SK-N-SH treated with all-trans-retinoic acid at 6 μM for 48 hours (cell line): ENCODE measurements around the gene PEX7.

ENCODE experiments used
- ATAC-seq: fragments of 200-7000 bp; cut with Tn5 transposase; 3 replicates; pipeline ENCODE4 v1.9.1; 2020; ENCODE audit warnings: mild to moderate bottlenecking, moderate library complexity
- ARNTL ChIP-seq: fragments of 450-650 bp; formaldehyde crosslinking; IDR thresholded peaks from 2 replicates; pipeline ENCODE4 v1.5.0; 2020; ENCODE audit warnings: low read depth, mild to moderate bottlenecking, moderate library complexity, borderline replicate concordance
- BACH2 ChIP-seq: fragments of 250-450 bp; sonication (Bioruptor Pico); IDR thresholded peaks from 2 replicates; pipeline ENCODE4 v1.9.0; 2021; ENCODE audit warnings: mild to moderate bottlenecking, borderline replicate concordance
- CSDC2 ChIP-seq: fragments of 250-450 bp; sonication (Bioruptor Pico); IDR thresholded peaks from 2 replicates; pipeline ENCODE4 v1.5.0; 2020; ENCODE audit warnings: mild to moderate bottlenecking, moderate library complexity
- ESRRG ChIP-seq: fragments of 250-450 bp; sonication (Bioruptor Pico); IDR thresholded peaks from 2 replicates; pipeline ENCODE4 v1.6.1; 2021; ENCODE audit warnings: mild to moderate bottlenecking
- OSR1 ChIP-seq: fragments of 250-450 bp; sonication (Bioruptor Pico); IDR thresholded peaks from 2 replicates; pipeline ENCODE4 v1.8.0; 2022; ENCODE audit warnings: moderate library complexity, mild to moderate bottlenecking, inconsistent platforms
- POU6F1 ChIP-seq: fragments of 250-450 bp; sonication (Bioruptor Pico); IDR thresholded peaks from 2 replicates; pipeline ENCODE4 v1.8.0; 2021; ENCODE audit warnings: low read depth, mild to moderate bottlenecking, moderate library complexity, borderline replicate concordance
- PPARA ChIP-seq: fragments of 250-450 bp; sonication (Bioruptor Pico); IDR thresholded peaks from 2 replicates; pipeline ENCODE4 v1.5.0; 2020; ENCODE audit warnings: mild to moderate bottlenecking, borderline replicate concordance
- RARB ChIP-seq: fragments of 250-450 bp; sonication (Bioruptor Pico); IDR thresholded peaks from 2 replicates; pipeline ENCODE4 v1.8.0; 2021; ENCODE audit warnings: mild to moderate bottlenecking, moderate library complexity
- SNAI2 ChIP-seq: fragments of 250-450 bp; sonication (Bioruptor Pico); IDR thresholded peaks from 2 replicates; pipeline ENCODE4 v1.5.0; 2020; ENCODE audit warnings: mild to moderate bottlenecking, moderate library complexity
- TCF4 ChIP-seq: fragments of 250-450 bp; sonication (Bioruptor Pico); IDR thresholded peaks from 2 replicates; pipeline ENCODE4 v1.8.0; 2021; ENCODE audit warnings: mild to moderate bottlenecking, moderate library complexity, borderline replicate concordance
- TOX ChIP-seq: fragments of 250-450 bp; sonication (Bioruptor Pico); IDR thresholded peaks from 2 replicates; pipeline ENCODE4 v1.8.0; 2021; ENCODE audit warnings: mild to moderate bottlenecking, moderate library complexity, borderline replicate concordance
- ZC3H10 ChIP-seq: fragments of 250-450 bp; sonication (Bioruptor Pico); IDR thresholded peaks from 2 replicates; pipeline ENCODE4 v1.5.1; 2021; ENCODE audit warnings: mild to moderate bottlenecking, moderate library complexity
- ZFP3 ChIP-seq: fragments of 250-450 bp; sonication (Bioruptor Pico); IDR thresholded peaks from 2 replicates; pipeline ENCODE4 v1.5.0; 2020; ENCODE audit warnings: mild to moderate bottlenecking, moderate library complexity
- ZFP30 ChIP-seq: fragments of 450-650 bp; formaldehyde crosslinking; IDR thresholded peaks from 2 replicates; pipeline ENCODE4 v1.5.0; 2022; ENCODE audit warnings: mild to moderate bottlenecking, moderate library complexity
- ZNF565 ChIP-seq: fragments of 450-650 bp; formaldehyde crosslinking; conservative IDR thresholded peaks from 2 replicates; pipeline ENCODE4 v1.5.0; 2020; ENCODE audit warnings: low read depth, mild to moderate bottlenecking, moderate library complexity
- ZNF70 ChIP-seq: fragments of 450-650 bp; formaldehyde crosslinking; IDR thresholded peaks from 2 replicates; pipeline ENCODE4 v1.5.0; 2020; ENCODE audit warnings: mild to moderate bottlenecking, moderate library complexity
- ZNF8 ChIP-seq: fragments of 450-650 bp; formaldehyde crosslinking; IDR thresholded peaks from 2 replicates; pipeline ENCODE4 v1.5.0; 2020; ENCODE audit warnings: mild to moderate bottlenecking, moderate library complexity
- TF ChIP-seq, protein P1 (sequence below): fragments of 250-450 bp; sonication (Bioruptor Pico); IDR thresholded peaks from 2 replicates; pipeline ENCODE4 v1.8.0; 2020; ENCODE audit warnings: mild to moderate bottlenecking, moderate library complexity, borderline replicate concordance
- TF ChIP-seq, protein P2 (sequence below): fragments of 250-450 bp; sonication (Bioruptor Pico); IDR thresholded peaks from 2 replicates; pipeline ENCODE4 v1.5.0; 2020; ENCODE audit warnings: mild to moderate bottlenecking, moderate library complexity
- TF ChIP-seq, protein P3 (sequence below): fragments of 250-450 bp; sonication (Bioruptor Pico); IDR thresholded peaks from 2 replicates; pipeline ENCODE4 v1.5.1; 2020; ENCODE audit warnings: low read depth, mild to moderate bottlenecking, moderate library complexity

PEX7 gene

GRCh38 chr6:136923116-136923953, 100.9 kb downstream of the PEX7 start:
- no peak for ATAC-seq

GRCh38 chr6:136923954-136924673, 101.7 kb downstream of the PEX7 start:
- ATAC-seq = no peak
- TF ChIP-seq POU6F1 (CRISPR knock-in tag) (no peak), ZNF8 (CRISPR knock-in tag) (no peak), TOX (no peak), TCF4 (CRISPR knock-in tag) (no peak), ZNF70 (CRISPR knock-in tag) (no peak), PPARA (CRISPR knock-in tag) (no peak), ZFP30 (CRISPR knock-in tag) (no peak), BACH2 (CRISPR knock-in tag) (no peak), SNAI2 (CRISPR knock-in tag) (no peak)
- TF ChIP-seq, protein P1, sequence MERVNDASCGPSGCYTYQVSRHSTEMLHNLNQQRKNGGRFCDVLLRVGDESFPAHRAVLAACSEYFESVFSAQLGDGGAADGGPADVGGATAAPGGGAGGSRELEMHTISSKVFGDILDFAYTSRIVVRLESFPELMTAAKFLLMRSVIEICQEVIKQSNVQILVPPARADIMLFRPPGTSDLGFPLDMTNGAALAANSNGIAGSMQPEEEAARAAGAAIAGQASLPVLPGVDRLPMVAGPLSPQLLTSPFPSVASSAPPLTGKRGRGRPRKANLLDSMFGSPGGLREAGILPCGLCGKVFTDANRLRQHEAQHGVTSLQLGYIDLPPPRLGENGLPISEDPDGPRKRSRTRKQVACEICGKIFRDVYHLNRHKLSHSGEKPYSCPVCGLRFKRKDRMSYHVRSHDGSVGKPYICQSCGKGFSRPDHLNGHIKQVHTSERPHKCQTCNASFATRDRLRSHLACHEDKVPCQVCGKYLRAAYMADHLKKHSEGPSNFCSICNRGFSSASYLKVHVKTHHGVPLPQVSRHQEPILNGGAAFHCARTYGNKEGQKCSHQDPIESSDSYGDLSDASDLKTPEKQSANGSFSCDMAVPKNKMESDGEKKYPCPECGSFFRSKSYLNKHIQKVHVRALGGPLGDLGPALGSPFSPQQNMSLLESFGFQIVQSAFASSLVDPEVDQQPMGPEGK (CRISPR knock-in tag) = no peak
- TF ChIP-seq, protein P2, sequence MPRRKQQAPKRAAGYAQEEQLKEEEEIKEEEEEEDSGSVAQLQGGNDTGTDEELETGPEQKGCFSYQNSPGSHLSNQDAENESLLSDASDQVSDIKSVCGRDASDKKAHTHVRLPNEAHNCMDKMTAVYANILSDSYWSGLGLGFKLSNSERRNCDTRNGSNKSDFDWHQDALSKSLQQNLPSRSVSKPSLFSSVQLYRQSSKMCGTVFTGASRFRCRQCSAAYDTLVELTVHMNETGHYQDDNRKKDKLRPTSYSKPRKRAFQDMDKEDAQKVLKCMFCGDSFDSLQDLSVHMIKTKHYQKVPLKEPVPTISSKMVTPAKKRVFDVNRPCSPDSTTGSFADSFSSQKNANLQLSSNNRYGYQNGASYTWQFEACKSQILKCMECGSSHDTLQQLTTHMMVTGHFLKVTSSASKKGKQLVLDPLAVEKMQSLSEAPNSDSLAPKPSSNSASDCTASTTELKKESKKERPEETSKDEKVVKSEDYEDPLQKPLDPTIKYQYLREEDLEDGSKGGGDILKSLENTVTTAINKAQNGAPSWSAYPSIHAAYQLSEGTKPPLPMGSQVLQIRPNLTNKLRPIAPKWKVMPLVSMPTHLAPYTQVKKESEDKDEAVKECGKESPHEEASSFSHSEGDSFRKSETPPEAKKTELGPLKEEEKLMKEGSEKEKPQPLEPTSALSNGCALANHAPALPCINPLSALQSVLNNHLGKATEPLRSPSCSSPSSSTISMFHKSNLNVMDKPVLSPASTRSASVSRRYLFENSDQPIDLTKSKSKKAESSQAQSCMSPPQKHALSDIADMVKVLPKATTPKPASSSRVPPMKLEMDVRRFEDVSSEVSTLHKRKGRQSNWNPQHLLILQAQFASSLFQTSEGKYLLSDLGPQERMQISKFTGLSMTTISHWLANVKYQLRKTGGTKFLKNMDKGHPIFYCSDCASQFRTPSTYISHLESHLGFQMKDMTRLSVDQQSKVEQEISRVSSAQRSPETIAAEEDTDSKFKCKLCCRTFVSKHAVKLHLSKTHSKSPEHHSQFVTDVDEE = no peak

More at GRCh38 chr6:136923116-136923953, 100.9 kb downstream of the PEX7 start:
- TF ChIP-seq TOX (no peak), RARB (CRISPR knock-in tag) (no peak), CSDC2 (CRISPR knock-in tag) (no peak), ARNTL (CRISPR knock-in tag) (no peak), ZC3H10 (CRISPR knock-in tag) (no peak), ZFP30 (CRISPR knock-in tag) (no peak), POU6F1 (CRISPR knock-in tag) (no peak), ZNF70 (CRISPR knock-in tag) (no peak), ZNF565 (CRISPR knock-in tag) (no peak), PPARA (CRISPR knock-in tag) (no peak), OSR1 (no peak), ZFP3 (CRISPR knock-in tag) (no peak), ZNF8 (CRISPR knock-in tag) (no peak), TCF4 (CRISPR knock-in tag) (no peak), ESRRG (CRISPR knock-in tag) (no peak), BACH2 (CRISPR knock-in tag) (no peak)
- TF ChIP-seq, protein P3, sequence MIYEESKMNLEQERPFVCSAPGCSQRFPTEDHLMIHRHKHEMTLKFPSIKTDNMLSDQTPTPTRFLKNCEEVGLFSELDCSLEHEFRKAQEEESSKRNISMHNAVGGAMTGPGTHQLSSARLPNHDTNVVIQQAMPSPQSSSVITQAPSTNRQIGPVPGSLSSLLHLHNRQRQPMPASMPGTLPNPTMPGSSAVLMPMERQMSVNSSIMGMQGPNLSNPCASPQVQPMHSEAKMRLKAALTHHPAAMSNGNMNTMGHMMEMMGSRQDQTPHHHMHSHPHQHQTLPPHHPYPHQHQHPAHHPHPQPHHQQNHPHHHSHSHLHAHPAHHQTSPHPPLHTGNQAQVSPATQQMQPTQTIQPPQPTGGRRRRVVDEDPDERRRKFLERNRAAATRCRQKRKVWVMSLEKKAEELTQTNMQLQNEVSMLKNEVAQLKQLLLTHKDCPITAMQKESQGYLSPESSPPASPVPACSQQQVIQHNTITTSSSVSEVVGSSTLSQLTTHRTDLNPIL = no peak
- TF ChIP-seq, protein P2 = no peak
